Cardiac muscle cell (in vitro differentiated cells and primary cell): ENCODE measurements around the gene PDIA4. TPM values are rescaled to one million over a fixed set of nuclear protein-coding genes. Genes with fewer than 3 reads are reported as not detected.
"Not testable (repeated sequence)": the region's sequence is repeated elsewhere in the genome, so short reads cannot be mapped to it uniquely, and the experiment has no call there.

Experiments used
- DNase-seq, 2 donors: peaks; one replicate each; pipeline versions ENCODE4 v3.0.0 to v3.0.0-alpha.2; 2010 to 2017; ENCODE audit warnings: low read depth in 1 of 2, low spot score in 1 of 2
- H3K27ac ChIP-seq: fragments of 200-600 bp; sonication (generic); 2 replicates; pipeline ENCODE4 v1.5.1; 2016
- H3K27me3 ChIP-seq: fragments of 200-600 bp; sonication (generic); 2 replicates; pipeline ENCODE4 v1.6.0; 2016; ENCODE audit warnings: control low read depth
- H3K36me3 ChIP-seq: fragments of 200-600 bp; sonication (generic); 2 replicates; pipeline ENCODE4 v1.5.1; 2016; ENCODE audit warnings: control low read depth
- H3K4me1 ChIP-seq: fragments of 200-600 bp; sonication (generic); 2 replicates; pipeline ENCODE4 v1.8.1; 2017; ENCODE audit warnings: low read depth, mild to moderate bottlenecking, mixed run types
- H3K4me3 ChIP-seq: fragments of 200-600 bp; sonication (generic); 2 replicates; pipeline ENCODE4 v1.5.1; 2016; ENCODE audit warnings: mild to moderate bottlenecking
- H3K9me3 ChIP-seq: fragments of 200-600 bp; sonication (generic); 2 replicates; pipeline ENCODE4 v1.5.1; 2017; ENCODE audit warnings: low read depth, mild to moderate bottlenecking, control low read depth
- polyA plus RNA-seq: library from polyadenylated mRNA; unstranded; fragments of >200 nt; fragmentation: Nextera tagmentation; extraction: Ambion mirVana; gene quantifications from 2 replicates; pipeline ENCODE4 v1.2.1, GENCODE V29; 2016
- total RNA-seq: library from RNA; depleted of rRNA; stranded (reverse); fragments of >200 nt; gene quantifications from 2 replicates; pipeline ENCODE4 v1.2.3, GENCODE V29; 2016
- TF ChIP-seq, protein P1 (sequence below): IDR thresholded peaks from 2 replicates; pipeline ENCODE4 v1.5.1; 2012; ENCODE audit warnings: low read depth, mild to moderate bottlenecking, low read length

The PDIA4 gene
- total and polyA plus RNA-seq, 2 experiments from 2014 or later, result 150 to 367 TPM

DNA sequence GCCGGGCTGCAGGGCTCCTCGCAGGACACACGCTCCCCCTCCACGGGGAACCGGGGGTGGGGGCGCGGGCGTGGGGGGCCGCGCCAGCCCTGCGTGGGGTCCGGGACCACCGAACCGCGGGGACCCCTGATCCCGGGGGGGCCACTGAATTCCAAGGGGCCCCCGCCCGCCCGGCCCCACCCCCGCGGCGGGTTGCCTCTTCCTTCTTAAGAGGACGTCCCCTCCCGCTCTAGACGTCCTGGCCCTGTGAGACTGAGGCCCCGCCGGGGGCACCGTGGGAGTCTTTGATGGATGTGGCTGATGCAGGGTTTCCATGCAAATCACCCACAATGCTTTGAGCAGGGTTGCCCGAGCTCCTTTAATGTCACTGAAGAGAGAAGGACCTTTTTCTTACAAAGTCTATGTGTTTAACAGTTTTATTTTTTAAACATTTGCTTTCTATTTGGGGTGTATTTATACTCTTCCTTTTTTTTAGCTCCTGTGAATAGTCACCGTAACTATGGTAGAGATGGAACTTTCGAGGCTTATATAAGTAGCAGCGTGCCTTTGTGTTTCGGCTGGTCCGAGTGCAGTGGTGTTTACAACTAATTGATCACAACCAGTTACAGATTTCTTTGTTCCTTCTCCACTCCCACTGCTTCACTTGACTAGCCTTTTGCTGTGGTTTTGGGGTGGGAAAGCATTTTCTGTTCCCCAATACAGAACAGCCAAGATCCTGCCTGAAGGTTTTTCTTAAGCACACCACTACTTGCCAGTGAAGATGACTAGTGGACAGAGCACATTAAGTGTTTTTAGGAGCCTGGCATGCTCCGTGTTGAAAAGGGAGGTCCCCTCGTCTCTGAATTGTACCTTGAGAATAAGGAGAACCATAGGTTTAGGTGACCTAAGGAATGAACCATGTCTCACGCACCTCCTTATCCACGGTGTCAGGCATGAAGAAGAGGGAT lies 44.8 kb downstream of the PDIA4 start:
- peak overlapping the region; percentile 77 for H3K27ac ChIP-seq
- DNase-seq, result peak; percentile 80 to 90
- TF ChIP-seq, protein P1, sequence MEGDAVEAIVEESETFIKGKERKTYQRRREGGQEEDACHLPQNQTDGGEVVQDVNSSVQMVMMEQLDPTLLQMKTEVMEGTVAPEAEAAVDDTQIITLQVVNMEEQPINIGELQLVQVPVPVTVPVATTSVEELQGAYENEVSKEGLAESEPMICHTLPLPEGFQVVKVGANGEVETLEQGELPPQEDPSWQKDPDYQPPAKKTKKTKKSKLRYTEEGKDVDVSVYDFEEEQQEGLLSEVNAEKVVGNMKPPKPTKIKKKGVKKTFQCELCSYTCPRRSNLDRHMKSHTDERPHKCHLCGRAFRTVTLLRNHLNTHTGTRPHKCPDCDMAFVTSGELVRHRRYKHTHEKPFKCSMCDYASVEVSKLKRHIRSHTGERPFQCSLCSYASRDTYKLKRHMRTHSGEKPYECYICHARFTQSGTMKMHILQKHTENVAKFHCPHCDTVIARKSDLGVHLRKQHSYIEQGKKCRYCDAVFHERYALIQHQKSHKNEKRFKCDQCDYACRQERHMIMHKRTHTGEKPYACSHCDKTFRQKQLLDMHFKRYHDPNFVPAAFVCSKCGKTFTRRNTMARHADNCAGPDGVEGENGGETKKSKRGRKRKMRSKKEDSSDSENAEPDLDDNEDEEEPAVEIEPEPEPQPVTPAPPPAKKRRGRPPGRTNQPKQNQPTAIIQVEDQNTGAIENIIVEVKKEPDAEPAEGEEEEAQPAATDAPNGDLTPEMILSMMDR, result no peak

DNA sequence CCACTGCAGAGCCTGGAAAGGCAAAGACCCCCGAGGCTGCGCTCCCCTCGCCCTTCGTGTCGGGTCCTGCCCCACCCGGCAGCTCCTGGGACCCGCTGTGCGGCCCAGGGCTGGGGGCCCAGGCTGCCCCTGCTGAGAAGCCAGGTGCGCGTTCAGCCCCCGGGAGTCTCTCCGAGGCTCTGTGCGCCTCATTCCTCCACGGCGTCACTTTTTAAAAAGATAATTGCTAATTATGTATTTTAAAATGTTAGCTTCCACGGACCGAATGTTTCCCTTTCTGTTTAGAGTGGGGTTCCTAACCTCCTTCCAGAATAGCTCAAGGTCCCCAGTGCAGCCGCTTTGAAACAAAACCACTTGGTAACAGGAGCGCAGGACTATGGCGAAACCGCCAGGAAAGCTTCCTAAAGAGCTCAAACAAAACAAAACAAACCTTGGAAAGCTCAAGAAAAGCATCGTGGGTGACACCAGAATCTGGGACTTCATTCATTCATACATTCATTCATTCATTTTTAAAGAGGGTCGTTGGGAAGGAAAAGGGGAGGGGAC lies 45.6 kb downstream of the PDIA4 start:
- H3K36me3 ChIP-seq, result no peaks in the 10 kb centered on the region
- H3K4me3 ChIP-seq, result peak overlapping the region; percentile 99
- H3K27me3 ChIP-seq, result no peaks in the 10 kb centered on the region
- TF ChIP-seq, protein P1, result no peak
- H3K4me1 ChIP-seq, result peaks cover 3% of the 10 kb centered on the region
- DNase-seq, result peak; percentile 59 to 62
- H3K9me3 ChIP-seq, result no peaks in the 10 kb centered on the region
- peak overlapping the region; percentile 77 for H3K27ac ChIP-seq

More for the DNA sequence above, 44.8 kb downstream of the PDIA4 start:
- Histone ChIP-seq H3K27me3 (no peaks in the 10 kb centered on the region), H3K9me3 (no peaks in the 10 kb centered on the region), H3K36me3 (no peaks in the 10 kb centered on the region), H3K4me3 (peak overlapping the region; percentile 99), H3K4me1 (peaks cover 3% of the 10 kb centered on the region)

DNA sequence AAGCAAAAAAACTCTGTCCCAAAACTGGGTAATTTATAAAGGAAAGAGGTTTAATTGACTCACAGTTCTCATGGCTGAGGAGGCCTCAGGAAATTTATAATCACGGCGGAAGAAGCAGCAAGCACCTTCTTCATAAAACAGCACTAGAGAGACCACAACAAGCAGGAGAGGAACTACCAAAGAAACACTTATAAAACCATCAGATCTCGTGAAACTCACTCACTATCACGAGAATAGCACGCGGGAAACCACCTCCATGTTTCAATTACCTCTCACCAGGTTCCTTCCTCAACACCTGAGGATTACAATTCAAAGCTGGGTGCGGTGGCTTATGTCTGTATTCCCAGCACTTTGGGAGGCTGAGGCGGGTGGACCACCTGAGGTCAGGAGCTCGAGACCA lies 48.5 kb downstream of the PDIA4 start:
- DNase-seq, result no peak
- no peaks in the 10 kb centered on the region for H3K36me3 ChIP-seq
- TF ChIP-seq, protein P1, result no peak

DNA sequence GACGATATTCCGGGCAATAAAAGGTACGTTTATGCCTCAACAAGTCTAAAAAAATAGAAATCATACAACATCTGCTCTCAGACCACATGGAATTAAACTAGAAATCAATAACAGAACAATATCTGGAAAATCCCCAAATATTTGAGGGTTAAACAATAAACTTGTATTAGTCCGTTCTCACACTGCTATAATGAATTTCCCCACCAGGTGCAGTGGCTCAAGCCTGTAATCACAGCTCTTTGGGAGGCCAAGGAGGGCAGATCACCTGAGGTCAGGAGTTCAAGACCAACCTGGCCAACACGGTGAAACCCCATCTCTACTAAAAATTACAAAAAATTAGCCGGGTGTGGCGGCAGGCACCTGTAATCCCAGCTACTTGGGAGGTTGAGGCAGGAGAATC lies 49.2 kb downstream of the PDIA4 start:
- H3K9me3 ChIP-seq, DNase-seq, H3K27me3 ChIP-seq, H3K4me1 ChIP-seq, H3K4me3 ChIP-seq, H3K36me3 ChIP-seq, H3K27ac ChIP-seq: not testable (repeated sequence)

More for the DNA sequence above, 48.5 kb downstream of the PDIA4 start:
- no peaks in the 10 kb centered on the region for H3K9me3 ChIP-seq
- H3K27ac ChIP-seq, result no peak overlapping the region
- H3K4me1 ChIP-seq, result peaks cover 3% of the 10 kb centered on the region
- no peaks in the 10 kb centered on the region for H3K27me3 ChIP-seq
- H3K4me3 ChIP-seq, result no peak overlapping the region

DNA sequence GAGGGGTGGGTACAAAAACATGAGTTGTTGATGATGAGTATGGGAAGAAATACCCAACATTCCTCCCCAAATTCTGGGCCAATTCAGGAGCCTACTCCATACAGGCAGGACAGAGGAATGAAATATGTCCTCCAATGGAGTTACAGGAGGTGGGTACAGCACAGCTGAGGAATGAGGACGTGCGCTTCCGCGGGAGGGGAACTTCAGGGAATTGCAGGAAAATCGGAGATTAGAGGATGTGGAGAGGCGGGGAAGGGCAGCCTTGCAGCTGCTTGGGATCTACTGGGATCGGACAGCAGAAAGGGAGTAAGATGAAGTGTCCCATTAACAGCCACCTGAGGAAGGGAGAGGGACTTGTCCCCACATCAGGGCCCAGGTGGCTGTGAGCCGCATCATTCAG lies 50.2 kb downstream of the PDIA4 start:
- no peaks in the 10 kb centered on the region for H3K4me1 ChIP-seq
- DNase-seq, result peak in 1 of 2 donors; percentile 33
- no peak overlapping the region for H3K27ac ChIP-seq
- H3K9me3 ChIP-seq, result no peaks in the 10 kb centered on the region
- no peaks in the 10 kb centered on the region for H3K36me3 ChIP-seq
- no peak overlapping the region for H3K4me3 ChIP-seq
- no peaks in the 10 kb centered on the region for H3K27me3 ChIP-seq
- TF ChIP-seq, protein P1, result no peak

DNA sequence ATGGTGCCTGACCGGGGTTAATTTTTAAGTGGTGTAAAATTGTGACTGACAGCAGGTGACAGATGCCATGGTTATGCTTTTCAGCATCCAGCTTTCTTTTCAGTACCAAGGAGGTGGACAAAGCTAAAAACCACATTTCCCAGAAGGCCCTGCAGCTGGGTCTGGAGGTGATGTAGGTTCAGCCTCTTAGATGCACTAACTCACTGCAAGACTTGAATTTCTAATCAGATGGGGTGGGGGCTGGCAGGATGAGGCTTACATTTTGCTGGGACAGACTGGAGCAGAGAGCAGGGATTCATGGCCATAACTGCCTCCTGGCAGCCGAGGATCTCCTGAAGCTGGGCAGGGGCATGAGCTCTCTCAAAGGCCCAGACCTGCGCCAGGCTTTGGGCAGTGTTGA lies 52.4 kb downstream of the PDIA4 start:
- DNase-seq, result no peak
- Histone ChIP-seq H3K4me1 (no peaks in the 10 kb centered on the region), H3K4me3 (no peak overlapping the region), H3K36me3 (no peaks in the 10 kb centered on the region), H3K9me3 (no peaks in the 10 kb centered on the region), H3K27ac (no peak overlapping the region), H3K27me3 (no peaks in the 10 kb centered on the region)
- TF ChIP-seq, protein P1, result no peak
